Measurements from ENCODE around the gene PUS1.
A peak's percentile ranks its signal among the peaks of the same experiment; 100 is the strongest.

DNA sequence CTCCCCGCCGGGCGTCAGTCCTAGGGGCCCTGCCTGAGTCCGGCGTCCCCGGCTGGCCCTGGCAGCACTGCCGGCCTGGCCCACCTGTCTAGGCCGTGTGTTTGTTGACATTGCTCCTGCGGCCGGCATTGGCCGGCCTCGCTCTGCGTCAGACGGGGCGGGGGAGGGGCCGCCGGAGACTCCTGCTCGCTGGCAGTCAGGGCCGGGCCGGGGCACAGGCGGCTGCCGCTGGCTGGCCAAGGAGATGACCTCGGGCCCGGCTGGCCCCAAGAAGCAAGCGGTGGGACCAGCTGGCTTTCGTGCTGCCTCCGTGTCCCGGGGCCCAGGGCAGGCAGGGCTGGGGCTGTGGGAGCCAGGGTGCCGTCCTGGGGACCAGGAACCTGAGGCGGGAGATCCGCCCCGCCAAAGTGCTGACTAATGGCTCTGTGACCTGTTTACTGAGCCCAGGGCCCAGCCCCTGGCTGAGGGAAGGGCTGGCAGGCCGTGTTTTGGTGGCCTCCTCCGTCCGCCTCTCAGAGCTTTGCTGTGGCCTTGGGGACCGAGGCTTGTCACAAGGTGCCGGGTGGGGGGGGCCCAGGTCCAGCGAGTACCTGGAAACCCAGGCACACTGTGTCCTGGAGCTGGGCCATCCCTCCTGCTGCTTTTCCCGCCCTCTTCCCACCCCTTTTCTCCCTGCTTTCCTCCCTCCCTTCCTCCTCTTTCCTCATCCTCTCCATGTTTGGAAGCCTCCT lies 32.8 kb upstream of the PUS1 start:
- TF ChIP-seq, protein P1, sequence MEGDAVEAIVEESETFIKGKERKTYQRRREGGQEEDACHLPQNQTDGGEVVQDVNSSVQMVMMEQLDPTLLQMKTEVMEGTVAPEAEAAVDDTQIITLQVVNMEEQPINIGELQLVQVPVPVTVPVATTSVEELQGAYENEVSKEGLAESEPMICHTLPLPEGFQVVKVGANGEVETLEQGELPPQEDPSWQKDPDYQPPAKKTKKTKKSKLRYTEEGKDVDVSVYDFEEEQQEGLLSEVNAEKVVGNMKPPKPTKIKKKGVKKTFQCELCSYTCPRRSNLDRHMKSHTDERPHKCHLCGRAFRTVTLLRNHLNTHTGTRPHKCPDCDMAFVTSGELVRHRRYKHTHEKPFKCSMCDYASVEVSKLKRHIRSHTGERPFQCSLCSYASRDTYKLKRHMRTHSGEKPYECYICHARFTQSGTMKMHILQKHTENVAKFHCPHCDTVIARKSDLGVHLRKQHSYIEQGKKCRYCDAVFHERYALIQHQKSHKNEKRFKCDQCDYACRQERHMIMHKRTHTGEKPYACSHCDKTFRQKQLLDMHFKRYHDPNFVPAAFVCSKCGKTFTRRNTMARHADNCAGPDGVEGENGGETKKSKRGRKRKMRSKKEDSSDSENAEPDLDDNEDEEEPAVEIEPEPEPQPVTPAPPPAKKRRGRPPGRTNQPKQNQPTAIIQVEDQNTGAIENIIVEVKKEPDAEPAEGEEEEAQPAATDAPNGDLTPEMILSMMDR (IDR thresholded peaks at IDR 0.05 in 4 of 5, conservative IDR thresholded peaks at IDR 0.05 in 1 of 5) = no peak
- TF ChIP-seq POLR2A (IDR thresholded peaks at IDR 0.05) = peak; percentile 99 to 100

Data from gastrocnemius medialis (tissue), 4 donors.